Right ventricle myocardium inferior (tissue), 1 donor: ENCODE measurements around the gene SPATC1L. TPM values are rescaled to one million over a fixed set of nuclear protein-coding genes. Genes with fewer than 3 reads are reported as not detected.
"Not testable (repeated sequence)": the region's sequence is repeated elsewhere in the genome, so short reads cannot be mapped to it uniquely, and the experiment has no call there.

Experiments
- ATAC-seq: fragments of 200-7000 bp; cut with Tn5 transposase; one replicate; pipeline ENCODE4 v1.9.1; 2020; ENCODE audit warnings: mild to moderate bottlenecking, moderate library complexity
- DNase-seq: peaks from one replicate; pipeline ENCODE4 v3.0.0; 2021; ENCODE audit errors: missing footprints
- intact Hi-C: fragments of 100-400 bp; cut with DNase I; formaldehyde crosslinking; loops from one replicate; pipeline ENCODE4 v1.11.0; 2022
- total RNA-seq: library from RNA; stranded (reverse); fragmentation: NEBNext Ultra II Directional; extraction: Animal tissue kit (Norgen Biotek cat#: 25700); gene quantifications from one replicate; pipeline ENCODE4 v1.2.1, GENCODE V29; 2021
- donor health status: DM: no; HTN: yes; CAD: no; lungs with severe emphysema.

SPATC1L gene
- total RNA-seq, 1 donor from 2014 or later: 7.7 TPM

GRCh38 chr21:46205766-46206162 lies 21.5 kb upstream of the SPATC1L start:
- no peak for DNase-seq
- ATAC-seq: no peak
- intact Hi-C loops: no loop called here

GRCh38 chr21:46205166-46205565 lies 20.9 kb upstream of the SPATC1L start:
- intact Hi-C loops: no loop called here

GRCh38 chr21:46203203-46203600 lies 18.9 kb upstream of the SPATC1L start:
- ATAC-seq (no peak), DNase-seq (no peak)
- intact Hi-C loops: no loop called here

More at GRCh38 chr21:46205166-46205565, 20.9 kb upstream of the SPATC1L start:
- DNase-seq (no peak), ATAC-seq (no peak)

- ATAC-seq (peak; percentile 25), DNase-seq (no peak)
- intact Hi-C loops: no loop called here
These were observed 18.4 kb upstream of the SPATC1L start for GRCh38 chr21:46202592-46203202.

GRCh38 chr21:46200877-46201803 lies 16.9 kb upstream of the SPATC1L start:
- DNase-seq, intact Hi-C loops, ATAC-seq: not testable (repeated sequence)

- DNase-seq: no peak
- no peak for ATAC-seq
- intact Hi-C loops: loop anchor here (1.0 kb wide), 1 partner anchor 8 kb away; no protein-coding TSS in a partner anchor
These were observed 15.4 kb upstream of the SPATC1L start for GRCh38 chr21:46199436-46200373.

- intact Hi-C loops: no loop called here
- DNase-seq (no peak), ATAC-seq (no peak)
These were observed 12.5 kb upstream of the SPATC1L start for GRCh38 chr21:46196733-46197132.

GRCh38 chr21:46195595-46196195 lies 11.4 kb upstream of the SPATC1L start:
- DNase-seq: no peak
- ATAC-seq: no peak
- intact Hi-C loops: no loop called here

- ATAC-seq: no peak
- intact Hi-C loops: no loop called here
- no peak for DNase-seq
These were observed 10.4 kb upstream of the SPATC1L start for GRCh38 chr21:46194374-46195334.

- ATAC-seq (no peak), DNase-seq (no peak)
- intact Hi-C loops: no loop called here
These were observed 9.6 kb upstream of the SPATC1L start for GRCh38 chr21:46193829-46194373.

GRCh38 chr21:46191686-46192575 lies 7.7 kb upstream of the SPATC1L start:
- intact Hi-C loops: loop anchor here (1.0 kb wide), 1 partner anchor 7 kb away; no protein-coding TSS in a partner anchor
- DNase-seq: no peak
- ATAC-seq: no peak

GRCh38 chr21:46191257-46191685 lies 7.0 kb upstream of the SPATC1L start:
- intact Hi-C loops: loop anchor here (1.0 kb wide), 1 partner anchor 8 kb away; no protein-coding TSS in a partner anchor
- DNase-seq (no peak), ATAC-seq (no peak)

- no peak for DNase-seq
These were observed 6.4 kb upstream of the SPATC1L start for GRCh38 chr21:46190491-46191131.

GRCh38 chr21:46189959-46190490 lies 5.8 kb upstream of the SPATC1L start:
- intact Hi-C loops: loop anchor here (2.0 to 5.0 kb wide), 2 partner anchors 39 to 132 kb away; partner anchors contain the start of genes C21orf58, LSS and PCNT
- DNase-seq (no peak), ATAC-seq (no peak)

More at GRCh38 chr21:46190491-46191131, 6.4 kb upstream of the SPATC1L start:
- ATAC-seq: no peak
- intact Hi-C loops: loop anchor here (1.0 kb wide), 1 partner anchor 9 kb away; no protein-coding TSS in a partner anchor
